SK-N-SH treated with all-trans-retinoic acid at 6 μM for 48 hours (cell line): Measurements from ENCODE around the gene MS4A10.
A peak's percentile ranks its signal among the peaks of the same experiment; 100 is the strongest.

Experiments used
- ATAC-seq: fragments of 200-7000 bp; cut with Tn5 transposase; 3 replicates; pipeline ENCODE4 v1.9.1; 2020; ENCODE audit warnings: mild to moderate bottlenecking, moderate library complexity
- ARNTL ChIP-seq: fragments of 450-650 bp; formaldehyde crosslinking; IDR thresholded peaks from 2 replicates; pipeline ENCODE4 v1.5.0; 2020; ENCODE audit warnings: low read depth, mild to moderate bottlenecking, moderate library complexity, borderline replicate concordance
- CREB5 ChIP-seq: fragments of 250-450 bp; sonication (Bioruptor Pico); IDR thresholded peaks from 2 replicates; pipeline ENCODE4 v1.5.1; 2020; ENCODE audit warnings: low read depth, mild to moderate bottlenecking, moderate library complexity
- CSDC2 ChIP-seq: fragments of 250-450 bp; sonication (Bioruptor Pico); IDR thresholded peaks from 2 replicates; pipeline ENCODE4 v1.5.0; 2020; ENCODE audit warnings: mild to moderate bottlenecking, moderate library complexity
- CSRNP3 ChIP-seq: fragments of 250-450 bp; sonication (Bioruptor Pico); IDR thresholded peaks from 2 replicates; pipeline ENCODE4 v1.5.1; 2021; ENCODE audit warnings: mild to moderate bottlenecking, moderate library complexity
- ESRRG ChIP-seq: fragments of 250-450 bp; sonication (Bioruptor Pico); IDR thresholded peaks from 2 replicates; pipeline ENCODE4 v1.6.1; 2021; ENCODE audit warnings: mild to moderate bottlenecking
- GLIS3 ChIP-seq: fragments of 250-450 bp; sonication (Bioruptor Pico); IDR thresholded peaks from 2 replicates; pipeline ENCODE4 v1.5.0; 2020; ENCODE audit warnings: mild to moderate bottlenecking, moderate library complexity
- ISL1 ChIP-seq: fragments of 250-450 bp; sonication (Bioruptor Pico); IDR thresholded peaks from 2 replicates; pipeline ENCODE4 v2.1.2; 2022; ENCODE audit warnings: mild to moderate bottlenecking, moderate library complexity
- OSR1 ChIP-seq: fragments of 250-450 bp; sonication (Bioruptor Pico); IDR thresholded peaks from 2 replicates; pipeline ENCODE4 v1.8.0; 2022; ENCODE audit warnings: moderate library complexity, mild to moderate bottlenecking, inconsistent platforms
- PATZ1 ChIP-seq: fragments of 250-450 bp; sonication (Bioruptor Pico); IDR thresholded peaks from 2 replicates; pipeline ENCODE4 v1.8.0; 2020; ENCODE audit warnings: mild to moderate bottlenecking, moderate library complexity, borderline replicate concordance
- PPARA ChIP-seq: fragments of 250-450 bp; sonication (Bioruptor Pico); IDR thresholded peaks from 2 replicates; pipeline ENCODE4 v1.5.0; 2020; ENCODE audit warnings: mild to moderate bottlenecking, borderline replicate concordance
- RARB ChIP-seq: fragments of 250-450 bp; sonication (Bioruptor Pico); IDR thresholded peaks from 2 replicates; pipeline ENCODE4 v1.8.0; 2021; ENCODE audit warnings: mild to moderate bottlenecking, moderate library complexity
- SNAI2 ChIP-seq: fragments of 250-450 bp; sonication (Bioruptor Pico); IDR thresholded peaks from 2 replicates; pipeline ENCODE4 v1.5.0; 2020; ENCODE audit warnings: mild to moderate bottlenecking, moderate library complexity
- TCF4 ChIP-seq: fragments of 250-450 bp; sonication (Bioruptor Pico); IDR thresholded peaks from 2 replicates; pipeline ENCODE4 v1.8.0; 2021; ENCODE audit warnings: mild to moderate bottlenecking, moderate library complexity, borderline replicate concordance
- TOX ChIP-seq: fragments of 250-450 bp; sonication (Bioruptor Pico); IDR thresholded peaks from 2 replicates; pipeline ENCODE4 v1.8.0; 2021; ENCODE audit warnings: mild to moderate bottlenecking, moderate library complexity, borderline replicate concordance
- ZC3H10 ChIP-seq: fragments of 250-450 bp; sonication (Bioruptor Pico); IDR thresholded peaks from 2 replicates; pipeline ENCODE4 v1.5.1; 2021; ENCODE audit warnings: mild to moderate bottlenecking, moderate library complexity
- ZFP30 ChIP-seq: fragments of 450-650 bp; formaldehyde crosslinking; IDR thresholded peaks from 2 replicates; pipeline ENCODE4 v1.5.0; 2022; ENCODE audit warnings: mild to moderate bottlenecking, moderate library complexity
- ZNF565 ChIP-seq: fragments of 450-650 bp; formaldehyde crosslinking; conservative IDR thresholded peaks from 2 replicates; pipeline ENCODE4 v1.5.0; 2020; ENCODE audit warnings: low read depth, mild to moderate bottlenecking, moderate library complexity
- ZNF70 ChIP-seq: fragments of 450-650 bp; formaldehyde crosslinking; IDR thresholded peaks from 2 replicates; pipeline ENCODE4 v1.5.0; 2020; ENCODE audit warnings: mild to moderate bottlenecking, moderate library complexity
- ZNF8 ChIP-seq: fragments of 450-650 bp; formaldehyde crosslinking; IDR thresholded peaks from 2 replicates; pipeline ENCODE4 v1.5.0; 2020; ENCODE audit warnings: mild to moderate bottlenecking, moderate library complexity

The MS4A10 gene

GRCh38 chr11:60825118-60825517, 40.0 kb downstream of the MS4A10 start (continued):
- TF ChIP-seq CREB5 (CRISPR knock-in tag): no peak
- no peak for TF ChIP-seq ZNF565 (CRISPR knock-in tag)
- TF ChIP-seq GLIS3 (CRISPR knock-in tag): no peak
- TF ChIP-seq PPARA (CRISPR knock-in tag): no peak
- no peak for TF ChIP-seq ZC3H10 (CRISPR knock-in tag)
- TF ChIP-seq CSRNP3 (CRISPR knock-in tag): no peak
- TF ChIP-seq, all 23 proteins: peak for 0

GRCh38 chr11:60825790-60826189, 40.7 kb downstream of the MS4A10 start:
- TF ChIP-seq SNAI2 (CRISPR knock-in tag): no peak
- TF ChIP-seq PATZ1: no peak
- TF ChIP-seq ZNF70 (CRISPR knock-in tag): no peak
- TF ChIP-seq ISL1 (CRISPR knock-in tag): no peak
- TF ChIP-seq CSRNP3 (CRISPR knock-in tag): no peak
- TF ChIP-seq OSR1: no peak
- TF ChIP-seq ARNTL (CRISPR knock-in tag): no peak
- no peak for TF ChIP-seq RARB (CRISPR knock-in tag)
- no peak for TF ChIP-seq TOX (CRISPR knock-in tag)
- no peak for TF ChIP-seq ZNF8 (CRISPR knock-in tag)
- no peak for TF ChIP-seq ZFP30 (CRISPR knock-in tag)
- TF ChIP-seq ZC3H10 (CRISPR knock-in tag): no peak
- no peak for ATAC-seq

GRCh38 chr11:60830478-60831142, 45.5 kb downstream of the MS4A10 start:
- peak; percentile 47 for ATAC-seq
- TF ChIP-seq TCF4 (CRISPR knock-in tag) (no peak), CSDC2 (CRISPR knock-in tag) (no peak), ZNF70 (CRISPR knock-in tag) (no peak), CREB5 (CRISPR knock-in tag) (no peak), ZNF565 (CRISPR knock-in tag) (no peak), TOX (CRISPR knock-in tag) (no peak), ESRRG (no peak)

- ATAC-seq: peak; percentile 98
These were observed 46.0 kb downstream of the MS4A10 start for GRCh38 chr11:60831143-60831500.

More at GRCh38 chr11:60831143-60831500, 46.0 kb downstream of the MS4A10 start:
- TF ChIP-seq CREB5 (CRISPR knock-in tag) (no peak), RARB (CRISPR knock-in tag) (no peak), ESRRG (no peak), OSR1 (no peak), SNAI2 (CRISPR knock-in tag) (peak; percentile 83; the same call in 1 of the 2 replicates), ZFP30 (CRISPR knock-in tag) (no peak), GLIS3 (CRISPR knock-in tag) (no peak), PATZ1 (no peak)
